LNCaP clone FGC (cell line): ENCODE measurements around the gene RYR3.

ENCODE experiments used
- DNase-seq: peaks from one replicate; pipeline ENCODE4 v3.0.0-alpha.2; 2011; ENCODE audit warnings: low read depth
- H3K4me3 ChIP-seq: 2 replicates; pipeline ENCODE4 v1.5.1; 2011; ENCODE audit warnings: mild to moderate bottlenecking, low read depth, low read length, control low read depth
- CTCF ChIP-seq: IDR thresholded peaks from 2 replicates; pipeline ENCODE4 v1.5.1; 2012; ENCODE audit warnings: mild to moderate bottlenecking; ENCODE audit not compliant: control insufficient read depth, insufficient read depth; ENCODE audit errors: extremely low read depth

RYR3 gene

GRCh38 chr15:33834892-33835743, 524.4 kb downstream of the RYR3 start:
- DNase-seq = no peak
- H3K4me3 ChIP-seq = no peak overlapping the region

GRCh38 chr15:33837294-33837693, 526.5 kb downstream of the RYR3 start:
- TF ChIP-seq CTCF = no peak
- no peak overlapping the region for H3K4me3 ChIP-seq
- no peak for DNase-seq

More at GRCh38 chr15:33834892-33835743, 524.4 kb downstream of the RYR3 start:
- no peak for TF ChIP-seq CTCF

GRCh38 chr15:33839540-33839939, 528.8 kb downstream of the RYR3 start:
- TF ChIP-seq CTCF = no peak
- no peak for DNase-seq

GRCh38 chr15:33840615-33841014, 529.8 kb downstream of the RYR3 start:
- no peak for DNase-seq
- H3K4me3 ChIP-seq = no peak overlapping the region
- TF ChIP-seq CTCF = no peak

More at GRCh38 chr15:33839540-33839939, 528.8 kb downstream of the RYR3 start:
- no peak overlapping the region for H3K4me3 ChIP-seq

GRCh38 chr15:33844186-33844585, 533.4 kb downstream of the RYR3 start:
- no peak for DNase-seq
- no peak overlapping the region for H3K4me3 ChIP-seq

GRCh38 chr15:33844597-33844996, 533.8 kb downstream of the RYR3 start:
- no peak for TF ChIP-seq CTCF
- no peak for DNase-seq
- H3K4me3 ChIP-seq = no peak overlapping the region

More at GRCh38 chr15:33844186-33844585, 533.4 kb downstream of the RYR3 start:
- TF ChIP-seq CTCF = no peak
